DOHH2 (cell line): ENCODE measurements around the gene SPATA33.

Experiments used
- H3F3A ChIP-seq: fragments of 200-600 bp; sonication (generic), shearing (Covaris generic); 2 replicates; pipeline ENCODE4 v1.6.0; 2016; ENCODE audit warnings: antibody characterized with exemption, mild to moderate bottlenecking; ENCODE audit not compliant: control insufficient read depth, insufficient read depth
- H3K27ac ChIP-seq: fragments of 200-600 bp; sonication (generic); 2 replicates; pipeline ENCODE4 v1.5.1; 2014; ENCODE audit warnings: low read depth, mild to moderate bottlenecking, low read length, moderate library complexity
- H3K27me3 ChIP-seq: fragments of 200-600 bp; sonication (generic); 2 replicates; pipeline ENCODE4 v1.6.1; 2014; ENCODE audit warnings: mild to moderate bottlenecking, low read length, mixed read lengths; ENCODE audit not compliant: control insufficient read depth
- H3K36me3 ChIP-seq: fragments of 200-600 bp; sonication (generic); 2 replicates; pipeline ENCODE4 v1.6.1; 2014; ENCODE audit warnings: mild to moderate bottlenecking, low read length, moderate library complexity, mixed read lengths; ENCODE audit not compliant: control insufficient read depth
- H3K4me1 ChIP-seq: fragments of 200-600 bp; sonication (generic); 2 replicates; pipeline ENCODE4 v1.6.1; 2014; ENCODE audit warnings: mild to moderate bottlenecking, low read length, mixed read lengths; ENCODE audit not compliant: control insufficient read depth
- H3K4me2 ChIP-seq: fragments of 200-600 bp; sonication (generic); 2 replicates; pipeline ENCODE4 v1.6.0; 2014; ENCODE audit warnings: mild to moderate bottlenecking, low read length, moderate library complexity
- H3K4me3 ChIP-seq: fragments of 200-600 bp; sonication (generic); 2 replicates; pipeline ENCODE4 v1.5.1; 2014; ENCODE audit warnings: mild to moderate bottlenecking, low read length, mixed read lengths
- H3K79me2 ChIP-seq: fragments of 200-600 bp; sonication (generic); 2 replicates; pipeline ENCODE4 v1.6.1; 2014; ENCODE audit warnings: mild to moderate bottlenecking, low read length, mixed read lengths; ENCODE audit not compliant: control insufficient read depth
- H3K9me2 ChIP-seq: fragments of 200-600 bp; sonication (generic); replicated peaks from 2 replicates; pipeline ENCODE4 v1.6.1; 2014; ENCODE audit warnings: mild to moderate bottlenecking, low read length, mixed read lengths; ENCODE audit not compliant: control insufficient read depth
- H3K9me3 ChIP-seq: fragments of 200-600 bp; sonication (generic); 2 replicates; pipeline ENCODE4 v1.6.1; 2014; ENCODE audit warnings: antibody characterized with exemption, low read length, mixed read lengths; ENCODE audit not compliant: control insufficient read depth, insufficient read depth
- H4K20me1 ChIP-seq: fragments of 200-600 bp; sonication (generic); 2 replicates; pipeline ENCODE4 v1.6.0; 2014; ENCODE audit warnings: low read depth, mild to moderate bottlenecking, antibody characterized with exemption, low read length, moderate library complexity; ENCODE audit not compliant: control insufficient read depth, insufficient read depth
- EZH2phosphoT487 ChIP-seq: fragments of 200-600 bp; sonication (generic); IDR thresholded peaks from 2 replicates; pipeline ENCODE4 v1.6.1; 2017; ENCODE audit warnings: borderline replicate concordance, mild to moderate bottlenecking, antibody characterized with exemption, low read length, moderate library complexity, mixed read lengths
- TF ChIP-seq, protein P1 (sequence below): fragments of 200-600 bp; sonication (generic); IDR thresholded peaks from one replicate; pipeline ENCODE4 v1.5.1; 2014; ENCODE audit warnings: antibody characterized with exemption, mild to moderate bottlenecking, low read depth, low read length; ENCODE audit not compliant: poor library complexity, severe bottlenecking

The SPATA33 gene

GRCh38 chr16:89639385-89639784 lies 18.3 kb upstream of the SPATA33 start:
- Histone ChIP-seq H3K27ac (no peak overlapping the region), H3K4me2 (no peak overlapping the region), H3K4me3 (no peak overlapping the region), H4K20me1 (0 out of 2 replicates have a peak, but pooled peaks cover 4% of the 10 kb centered on the region), H3K9me3 (no peaks in the 10 kb centered on the region), H3K36me3 (no peaks in the 10 kb centered on the region; the same call in 1 of the 2 replicates), H3K9me2 (no peaks in the 10 kb centered on the region), H3K79me2 (no peaks in the 10 kb centered on the region), H3K27me3 (peaks cover 8% of the 10 kb centered on the region; the same call in 1 of the 2 replicates), H3K4me1 (no peaks in the 10 kb centered on the region), H3F3A (no peaks in the 10 kb centered on the region)
- no peak for TF ChIP-seq EZH2phosphoT487
- TF ChIP-seq, protein P1, sequence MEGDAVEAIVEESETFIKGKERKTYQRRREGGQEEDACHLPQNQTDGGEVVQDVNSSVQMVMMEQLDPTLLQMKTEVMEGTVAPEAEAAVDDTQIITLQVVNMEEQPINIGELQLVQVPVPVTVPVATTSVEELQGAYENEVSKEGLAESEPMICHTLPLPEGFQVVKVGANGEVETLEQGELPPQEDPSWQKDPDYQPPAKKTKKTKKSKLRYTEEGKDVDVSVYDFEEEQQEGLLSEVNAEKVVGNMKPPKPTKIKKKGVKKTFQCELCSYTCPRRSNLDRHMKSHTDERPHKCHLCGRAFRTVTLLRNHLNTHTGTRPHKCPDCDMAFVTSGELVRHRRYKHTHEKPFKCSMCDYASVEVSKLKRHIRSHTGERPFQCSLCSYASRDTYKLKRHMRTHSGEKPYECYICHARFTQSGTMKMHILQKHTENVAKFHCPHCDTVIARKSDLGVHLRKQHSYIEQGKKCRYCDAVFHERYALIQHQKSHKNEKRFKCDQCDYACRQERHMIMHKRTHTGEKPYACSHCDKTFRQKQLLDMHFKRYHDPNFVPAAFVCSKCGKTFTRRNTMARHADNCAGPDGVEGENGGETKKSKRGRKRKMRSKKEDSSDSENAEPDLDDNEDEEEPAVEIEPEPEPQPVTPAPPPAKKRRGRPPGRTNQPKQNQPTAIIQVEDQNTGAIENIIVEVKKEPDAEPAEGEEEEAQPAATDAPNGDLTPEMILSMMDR: no peak

DNA sequence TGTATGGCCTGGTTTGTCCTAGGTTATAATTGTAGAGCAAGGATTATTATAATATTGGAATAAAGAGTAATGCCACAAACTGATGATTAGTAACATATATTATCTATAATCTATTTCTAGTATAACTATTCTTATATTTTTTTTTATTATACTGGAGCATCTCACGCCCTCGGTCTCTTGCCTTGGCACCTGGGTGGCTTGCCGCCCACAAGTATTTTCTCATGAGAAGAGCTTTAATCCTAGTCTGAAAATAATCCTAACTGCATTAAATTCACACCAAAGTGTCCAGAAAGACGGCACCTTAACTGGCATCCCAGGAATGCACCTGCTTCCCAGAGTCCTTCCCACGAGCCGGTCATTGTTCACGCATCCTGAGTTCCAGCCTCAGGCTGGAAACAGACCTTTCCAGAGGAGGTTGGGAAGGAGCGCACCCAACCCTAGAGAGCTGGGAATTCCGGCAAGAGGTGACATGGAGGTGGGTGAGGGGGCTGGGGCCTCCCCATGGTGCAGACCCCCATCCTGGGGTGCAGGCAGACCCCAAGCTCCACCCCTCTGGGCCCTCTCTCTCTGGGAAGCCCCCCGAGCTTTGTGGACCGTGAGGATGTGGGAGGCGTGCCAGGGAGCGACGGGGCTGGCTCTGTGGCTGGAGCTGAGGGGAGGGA lies 16.0 kb upstream of the SPATA33 start:
- TF ChIP-seq EZH2phosphoT487: no peak
- TF ChIP-seq, protein P1: no peak
- Histone ChIP-seq H3K4me2 (no peak overlapping the region), H3K79me2 (no peaks in the 10 kb centered on the region), H3K9me3 (no peaks in the 10 kb centered on the region), H3K4me3 (no peak overlapping the region), H3F3A (no peaks in the 10 kb centered on the region), H3K27ac (no peak overlapping the region), H3K27me3 (no peaks in the 10 kb centered on the region), H3K9me2 (no peaks in the 10 kb centered on the region), H3K36me3 (peaks cover 16% of the 10 kb centered on the region; the same call in 1 of the 2 replicates), H4K20me1 (0 out of 2 replicates have a peak, but pooled peaks cover 4% of the 10 kb centered on the region), H3K4me1 (no peaks in the 10 kb centered on the region)

DNA sequence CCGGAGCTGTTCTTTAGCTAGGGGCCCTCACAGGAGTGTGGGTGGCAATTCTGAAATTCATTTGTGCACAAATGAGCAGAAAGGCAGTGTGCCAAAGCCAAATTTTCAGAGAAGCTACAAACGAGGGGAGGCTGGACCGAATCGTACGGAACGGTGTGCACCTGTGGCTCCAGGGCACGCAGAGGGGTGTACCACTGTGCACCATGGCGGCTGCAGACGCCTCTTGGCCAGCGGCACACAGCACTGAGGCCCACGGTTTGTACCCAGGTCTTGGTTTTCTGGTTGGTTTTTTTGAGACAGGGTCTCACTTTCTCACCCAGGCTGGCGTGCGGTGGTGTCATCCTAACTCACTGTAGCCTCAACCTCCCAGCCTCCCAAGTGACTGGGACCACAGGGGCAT lies 15.1 kb upstream of the SPATA33 start:
- no peaks in the 10 kb centered on the region for H3K79me2 ChIP-seq
- no peak overlapping the region for H3K4me3 ChIP-seq
- H3K36me3 ChIP-seq: peaks cover 21% of the 10 kb centered on the region
- H3K4me2 ChIP-seq: no peak overlapping the region
- no peak overlapping the region for H3K27ac ChIP-seq
- H3K9me2 ChIP-seq: no peaks in the 10 kb centered on the region
- H3K9me3 ChIP-seq: no peaks in the 10 kb centered on the region
- no peaks in the 10 kb centered on the region for H3K4me1 ChIP-seq
- H3K27me3 ChIP-seq: no peaks in the 10 kb centered on the region
- H4K20me1 ChIP-seq: 0 out of 2 replicates have a peak, but pooled peaks cover 4% of the 10 kb centered on the region
- no peak for TF ChIP-seq EZH2phosphoT487
- TF ChIP-seq, protein P1: no peak
- no peaks in the 10 kb centered on the region for H3F3A ChIP-seq
